ELR (cell line): ENCODE data around the gene RNF187.
"Not testable (repeated sequence)": the region's sequence is repeated elsewhere in the genome, so short reads cannot be mapped to it uniquely, and the experiment has no call there.

Source experiments
- DNase-seq: peaks from one replicate; pipeline ENCODE4 v3.0.0-alpha.2; 2015; ENCODE audit warnings: low read depth

Gene RNF187

GRCh38 chr1:228486596-228487335, 416 bp upstream of the RNF187 start:
- DNase-seq, result peak; percentile 89

- no peak for DNase-seq
Measured at GRCh38 chr1:228488125-228488817, 1.1 kb downstream of the RNF187 start.

DNA sequence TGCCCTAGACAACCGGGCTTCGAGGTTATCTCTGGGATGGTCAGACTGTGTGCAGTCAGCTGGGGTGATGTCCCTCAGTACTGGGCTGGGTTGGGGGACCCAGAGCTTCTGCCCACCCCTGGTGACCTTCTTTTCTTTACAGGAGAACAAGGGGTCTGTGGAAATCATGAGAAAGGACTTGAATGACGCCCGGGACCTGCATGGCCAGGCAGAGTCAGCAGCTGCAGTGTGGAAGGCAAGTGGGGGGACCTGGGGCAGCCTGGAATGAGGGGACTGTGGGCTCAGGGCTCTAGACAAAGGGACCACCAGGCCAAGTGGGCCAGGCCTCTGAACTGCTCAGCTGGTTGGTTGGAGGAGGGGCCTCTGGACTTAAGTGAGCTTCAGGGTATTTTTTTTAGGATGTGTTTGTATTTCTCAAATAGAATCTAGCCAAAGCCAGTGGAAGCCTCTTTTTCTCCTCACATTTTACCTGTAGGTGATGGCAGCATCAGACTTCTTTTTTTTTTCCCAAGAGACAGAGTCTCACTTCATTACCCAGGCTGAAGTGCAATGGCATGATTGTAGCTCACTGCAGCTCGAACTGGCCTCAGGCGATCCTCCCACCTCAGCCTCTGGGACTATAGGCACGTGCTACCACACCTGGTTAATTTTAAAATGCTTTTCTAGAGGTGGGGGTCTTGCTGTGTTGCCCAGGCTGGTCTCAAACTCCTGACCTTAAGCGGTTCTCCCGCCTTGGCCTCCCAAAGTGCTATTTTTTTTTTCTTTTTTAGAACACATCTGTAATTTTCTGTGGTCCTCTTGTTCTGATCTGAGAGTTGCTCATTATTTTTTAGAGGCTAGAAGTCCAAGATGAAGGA, 1.9 kb downstream of the RNF187 start:
- no peak for DNase-seq

- no peak for DNase-seq
Measured at GRCh38 chr1:228490120-228491078, 3.2 kb downstream of the RNF187 start.

DNA sequence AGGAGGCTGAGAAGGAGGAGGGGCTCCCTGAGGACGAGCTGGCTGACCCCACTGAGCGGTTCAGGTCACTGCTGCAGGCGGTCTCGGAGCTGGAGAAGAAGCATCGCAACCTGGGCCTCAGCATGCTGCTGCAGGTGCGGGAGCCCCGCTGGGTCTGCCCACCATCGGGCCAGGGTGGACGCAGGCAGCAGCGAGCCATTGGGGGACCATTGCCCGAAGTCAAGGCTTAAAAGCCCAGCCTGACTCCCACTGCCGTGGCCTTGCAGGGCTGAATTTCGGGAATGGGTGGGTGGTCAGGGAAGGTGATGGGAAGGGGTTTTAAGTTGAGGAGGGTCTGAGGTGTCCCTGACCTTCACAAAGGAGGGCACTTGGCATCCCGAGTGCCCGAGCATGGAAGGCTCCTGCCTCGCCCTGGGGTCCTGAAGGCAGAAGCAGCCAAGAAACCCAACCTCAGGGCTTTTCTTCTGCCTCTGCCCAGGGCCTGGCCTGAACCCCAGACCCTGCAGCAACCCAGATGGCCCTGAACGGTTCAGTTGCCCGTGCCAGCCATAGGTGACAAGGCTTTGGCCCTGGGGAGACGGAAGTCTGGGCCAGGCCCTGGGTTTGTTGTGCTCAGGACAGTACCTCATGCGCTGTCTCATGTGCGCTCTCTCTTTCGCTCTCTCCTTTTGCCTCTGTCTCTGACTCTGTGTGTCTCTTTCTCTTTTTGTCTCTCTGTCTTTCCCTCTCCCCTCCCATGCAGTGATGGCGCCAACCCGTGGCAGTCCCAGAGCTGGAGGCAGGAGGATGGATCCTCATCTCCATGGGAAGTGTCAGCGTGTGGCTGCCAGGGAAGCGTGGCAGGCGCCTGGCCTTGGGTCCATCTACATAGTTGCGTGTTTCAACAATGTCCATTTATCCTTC, 6.2 kb downstream of the RNF187 start:
- DNase-seq, result no peak

DNA sequence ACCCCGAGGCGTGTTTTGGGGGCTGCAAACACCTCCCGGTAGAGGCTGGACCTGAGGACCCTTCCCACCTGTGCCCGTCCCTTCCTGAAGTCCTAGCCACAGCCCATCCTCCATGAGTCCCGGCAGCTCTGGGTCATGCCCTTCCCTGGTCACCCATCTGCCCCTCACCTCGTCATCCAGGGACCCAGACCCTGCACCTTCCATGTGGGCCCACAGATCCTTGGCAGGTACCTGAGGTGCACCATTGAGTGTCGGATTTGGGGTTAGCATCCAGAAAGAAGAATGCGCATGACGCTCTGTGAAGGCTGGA, 6.8 kb downstream of the RNF187 start:
- no peak for DNase-seq

GRCh38 chr1:228494391-228494790, 7.2 kb downstream of the RNF187 start:
- DNase-seq, result no peak

GRCh38 chr1:228494970-228495853, 8.0 kb downstream of the RNF187 start:
- DNase-seq, result no peak

DNA sequence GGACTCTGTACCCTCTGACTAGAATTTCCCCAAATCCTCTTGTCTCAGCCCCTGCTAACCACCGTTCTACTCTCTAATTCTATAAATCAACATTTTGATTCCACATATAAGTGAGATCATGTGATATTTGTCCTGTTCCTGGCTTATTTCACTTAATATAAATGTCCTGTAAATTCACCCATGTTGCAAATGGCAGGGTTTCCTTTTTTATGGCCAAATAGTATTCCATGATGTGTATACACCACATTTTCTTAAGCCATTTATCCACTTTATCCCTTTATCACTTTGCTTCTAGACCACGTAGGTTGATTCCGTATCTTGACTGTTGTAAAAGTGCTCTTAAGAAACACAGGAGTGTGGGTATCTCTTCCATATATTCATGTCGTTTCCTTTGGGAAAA, 8.9 kb downstream of the RNF187 start:
- no peak for DNase-seq

- no peak for DNase-seq
Measured at GRCh38 chr1:228496494-228496893, 9.3 kb downstream of the RNF187 start.

- DNase-seq, result no peak
Measured at GRCh38 chr1:228497206-228497605, 10.0 kb downstream of the RNF187 start.

GRCh38 chr1:228497817-228498216, 10.6 kb downstream of the RNF187 start:
- no peak for DNase-seq

DNA sequence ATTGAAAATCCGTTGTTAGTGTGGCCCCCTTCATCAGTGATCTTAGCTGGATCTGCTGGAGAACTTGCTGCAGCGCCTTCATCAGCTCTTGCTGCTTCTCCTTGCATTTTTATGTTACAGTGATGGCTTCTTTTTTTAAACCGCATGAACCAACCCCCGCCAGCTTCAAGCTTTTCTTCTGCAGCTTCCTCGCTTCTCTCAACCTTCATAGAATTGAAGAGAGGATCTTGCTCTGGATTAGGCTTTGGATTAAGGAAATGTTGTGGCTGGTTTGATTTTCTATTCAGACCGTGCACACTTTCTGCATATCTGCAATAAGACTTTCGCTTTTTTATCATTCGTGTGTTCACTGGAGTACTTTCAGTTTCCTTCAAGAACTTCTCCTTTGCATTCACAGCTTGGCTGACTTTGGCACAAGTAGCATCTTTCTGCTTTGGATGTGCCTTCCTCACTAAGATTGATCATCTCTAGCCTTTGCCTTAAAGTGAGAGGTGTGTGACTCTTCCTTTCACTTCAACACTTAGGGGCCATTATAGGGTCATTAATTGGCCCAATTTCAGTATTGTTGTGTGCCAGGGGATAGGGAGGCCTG, 13.1 kb downstream of the RNF187 start:
- DNase-seq, result no peak

DNA sequence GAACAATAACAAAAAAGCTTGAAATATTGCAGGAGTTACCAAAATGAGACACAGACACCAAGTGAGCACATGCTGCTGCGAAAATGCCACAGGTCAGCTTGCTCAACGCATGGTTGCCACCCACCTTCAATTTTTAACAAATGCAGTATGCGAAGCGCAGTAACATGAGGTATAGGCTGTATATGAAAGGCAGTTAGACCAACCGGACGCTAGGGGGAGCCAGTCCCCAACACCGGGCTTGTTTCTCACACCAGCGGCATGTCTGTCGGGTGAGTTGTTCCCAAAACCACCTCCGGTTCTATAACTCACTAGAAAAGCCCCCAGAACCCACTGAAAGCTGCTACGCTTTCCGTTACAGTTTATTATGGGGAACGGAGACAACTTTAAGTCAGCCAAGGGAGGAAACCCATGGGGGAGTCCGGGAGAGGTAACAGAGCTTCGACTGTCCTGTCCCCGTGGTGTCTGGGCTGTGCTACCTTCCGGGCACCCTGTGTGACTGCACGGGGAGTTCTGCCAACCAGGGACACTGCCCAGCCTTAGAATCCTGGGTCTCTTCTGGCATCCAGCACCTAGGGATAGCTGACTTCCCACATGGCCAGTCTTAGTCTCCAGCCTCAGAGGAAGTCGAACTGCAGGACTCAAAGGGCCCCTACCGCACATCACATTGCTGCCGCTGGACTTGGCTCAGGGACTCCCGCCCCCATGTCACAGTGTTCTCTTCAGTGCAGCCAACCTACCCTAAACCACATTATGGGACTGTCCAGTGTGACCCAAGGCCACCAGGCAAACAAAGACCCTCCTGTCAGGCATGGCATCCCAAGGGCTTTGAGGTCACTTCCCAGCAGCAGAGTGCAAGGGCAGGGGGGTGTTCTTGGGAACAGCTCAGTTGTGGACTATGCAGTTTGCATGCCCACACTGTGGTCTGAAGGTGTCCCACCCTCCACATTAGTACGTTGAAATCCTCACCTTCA, 14.0 kb downstream of the RNF187 start:
- peak; percentile 90 for DNase-seq

DNA sequence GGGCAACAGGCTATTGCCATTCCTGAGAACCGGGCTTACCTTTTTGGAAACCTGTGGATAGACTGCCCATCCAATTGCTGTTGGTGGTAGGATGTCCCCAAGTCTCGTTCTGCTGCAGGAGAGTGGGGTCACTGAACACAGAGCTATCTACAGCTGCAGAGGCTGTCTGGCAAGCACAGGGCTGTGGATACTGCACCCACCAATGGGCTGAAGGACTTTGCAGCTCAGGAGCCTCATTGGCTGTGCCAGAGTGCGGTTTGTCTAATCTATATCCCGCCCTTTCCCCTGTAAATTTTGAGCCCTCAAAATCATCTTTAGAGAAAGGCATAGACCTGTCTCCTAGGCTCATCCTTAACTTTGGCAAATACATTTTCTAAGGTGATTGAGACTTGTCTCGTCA, 15.3 kb downstream of the RNF187 start:
- no peak for DNase-seq

- not testable (repeated sequence) for DNase-seq
Measured at GRCh38 chr1:228505944-228506343, 18.8 kb downstream of the RNF187 start.

DNA sequence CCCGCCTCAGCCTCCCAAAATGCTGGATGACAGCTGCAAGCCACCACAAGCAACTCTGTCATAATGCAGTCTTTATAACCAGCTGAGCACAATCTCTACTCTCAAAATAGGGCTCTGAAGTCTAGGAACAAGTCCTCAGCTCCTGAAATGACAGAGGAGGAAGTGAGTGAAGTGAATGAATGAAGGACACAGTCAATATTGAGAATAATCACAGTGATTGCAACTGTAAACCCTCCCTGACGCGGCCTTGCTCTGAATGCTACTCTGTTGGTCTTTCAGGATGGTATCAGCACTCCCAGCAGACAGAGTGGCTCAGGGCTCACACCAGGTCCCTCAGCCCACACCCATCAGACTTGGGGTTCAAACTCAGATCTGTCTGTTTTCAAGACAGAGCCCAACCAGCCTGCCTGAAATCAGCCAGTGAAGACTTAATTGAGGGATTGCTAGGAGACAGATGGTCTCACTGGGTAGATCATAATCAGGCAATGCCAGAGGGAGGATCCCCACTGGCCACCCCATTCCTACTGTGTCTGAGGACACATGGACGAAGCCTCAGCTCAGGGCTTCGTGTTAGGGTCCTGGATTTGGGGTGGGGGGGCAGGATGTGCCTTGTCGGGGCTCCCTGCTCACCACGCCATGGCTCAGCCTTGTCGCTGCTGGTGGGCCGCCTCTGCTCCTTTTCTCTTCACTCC, 20.9 kb downstream of the RNF187 start:
- DNase-seq, result no peak
